Skeletal muscle tissue (tissue), 4 donors: ENCODE measurements around the gene SEMA4C. TPM values are rescaled to one million over a fixed set of nuclear protein-coding genes. Genes with fewer than 3 reads are reported as not detected.

ENCODE experiments used
- H3K27ac ChIP-seq: one replicate; pipeline ENCODE4 v1.7.0; 2013; ENCODE audit warnings: mild to moderate bottlenecking, low read depth, low read length, inconsistent platforms
- H3K27me3 ChIP-seq, 3 donors: one replicate each; pipeline ENCODE4 v1.7.0; 2013; ENCODE audit warnings: low read length in 3 of 3; ENCODE audit not compliant: control insufficient read depth in 3 of 3, insufficient read depth in 3 of 3
- H3K36me3 ChIP-seq, 3 donors: one replicate each; pipeline ENCODE4 v1.7.0; 2013; ENCODE audit warnings: low read length in 3 of 3; ENCODE audit not compliant: control insufficient read depth in 3 of 3, insufficient read depth in 3 of 3
- H3K4me1 ChIP-seq, 3 donors: one replicate each; pipeline ENCODE4 v1.7.0; 2013; ENCODE audit warnings: low read length in 3 of 3, mild to moderate bottlenecking in 3 of 3; ENCODE audit not compliant: control insufficient read depth in 3 of 3, insufficient read depth in 3 of 3
- H3K4me3 ChIP-seq, 3 donors: one replicate each; pipeline ENCODE4 v1.7.0; 2013; ENCODE audit warnings: low read length in 3 of 3
- H3K9ac ChIP-seq, 3 donors: one replicate each; pipeline ENCODE4 v1.7.0; 2013; ENCODE audit warnings: low read length in 3 of 3, mild to moderate bottlenecking in 3 of 3, moderate library complexity in 2 of 3, low read depth in 1 of 3
- H3K9me3 ChIP-seq, 3 donors: one replicate each; pipeline ENCODE4 v1.7.0; 2013; ENCODE audit warnings: low read length in 3 of 3; ENCODE audit not compliant: control insufficient read depth in 3 of 3
- total RNA-seq: library from RNA; depleted of rRNA; stranded (reverse); fragments of >200 nt; gene quantifications from one replicate; pipeline ENCODE4 v1.2.3, GENCODE V29; 2014
- donor health status: Osteomylitis.

The SEMA4C gene, protein sequence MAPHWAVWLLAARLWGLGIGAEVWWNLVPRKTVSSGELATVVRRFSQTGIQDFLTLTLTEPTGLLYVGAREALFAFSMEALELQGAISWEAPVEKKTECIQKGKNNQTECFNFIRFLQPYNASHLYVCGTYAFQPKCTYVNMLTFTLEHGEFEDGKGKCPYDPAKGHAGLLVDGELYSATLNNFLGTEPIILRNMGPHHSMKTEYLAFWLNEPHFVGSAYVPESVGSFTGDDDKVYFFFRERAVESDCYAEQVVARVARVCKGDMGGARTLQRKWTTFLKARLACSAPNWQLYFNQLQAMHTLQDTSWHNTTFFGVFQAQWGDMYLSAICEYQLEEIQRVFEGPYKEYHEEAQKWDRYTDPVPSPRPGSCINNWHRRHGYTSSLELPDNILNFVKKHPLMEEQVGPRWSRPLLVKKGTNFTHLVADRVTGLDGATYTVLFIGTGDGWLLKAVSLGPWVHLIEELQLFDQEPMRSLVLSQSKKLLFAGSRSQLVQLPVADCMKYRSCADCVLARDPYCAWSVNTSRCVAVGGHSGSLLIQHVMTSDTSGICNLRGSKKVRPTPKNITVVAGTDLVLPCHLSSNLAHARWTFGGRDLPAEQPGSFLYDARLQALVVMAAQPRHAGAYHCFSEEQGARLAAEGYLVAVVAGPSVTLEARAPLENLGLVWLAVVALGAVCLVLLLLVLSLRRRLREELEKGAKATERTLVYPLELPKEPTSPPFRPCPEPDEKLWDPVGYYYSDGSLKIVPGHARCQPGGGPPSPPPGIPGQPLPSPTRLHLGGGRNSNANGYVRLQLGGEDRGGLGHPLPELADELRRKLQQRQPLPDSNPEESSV
- 29.7 TPM for total RNA-seq

DNA sequence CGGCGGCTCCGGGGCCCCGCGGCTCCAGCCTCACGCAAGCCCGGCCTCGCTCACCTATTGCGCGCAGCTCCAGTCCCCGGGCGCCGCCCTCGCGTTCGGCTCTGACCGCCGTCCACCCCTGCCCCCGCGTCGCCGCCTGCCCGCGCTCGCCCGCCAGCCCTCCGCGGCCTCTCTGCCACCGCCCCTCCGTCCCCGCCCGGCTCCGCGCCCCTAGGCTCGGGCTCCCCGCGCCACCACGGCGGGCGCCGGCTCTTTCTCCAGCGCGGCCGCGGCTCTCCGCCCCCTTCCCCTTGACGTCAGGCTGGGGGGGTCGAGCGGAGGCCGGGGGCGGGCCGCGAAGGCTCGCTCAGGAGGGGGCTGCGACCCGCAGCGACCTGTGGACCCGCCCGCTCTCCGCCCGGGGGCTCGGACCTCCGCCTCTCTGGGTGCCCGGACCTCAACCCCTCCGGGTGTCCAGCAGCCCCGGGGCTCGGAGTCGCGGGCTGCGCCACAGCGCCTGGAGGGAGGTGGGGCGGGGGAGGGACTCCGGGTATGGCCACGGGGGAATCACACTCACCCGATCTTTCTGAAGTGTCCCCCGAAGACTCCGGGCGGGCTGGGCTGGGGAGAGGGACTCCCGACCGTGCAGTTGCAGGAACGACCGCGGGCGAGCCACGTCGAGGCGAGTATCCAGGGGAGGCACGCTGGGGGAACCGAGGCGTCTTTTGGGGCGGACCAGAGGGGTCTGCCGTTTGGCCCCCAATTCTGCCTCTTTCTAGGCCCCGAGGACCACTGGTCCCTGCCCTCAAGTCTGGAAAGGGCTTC, at the start of gene SEMA4C:
Gene SEMA4C, minus strand, starts transcription at position 259 of the 804 bp plus-strand sequence. CDS start 2,194 bp downstream, outside the sequence.
- H3K9ac ChIP-seq: peak within 1 kb of the TSS; percentile 80 to 83 (median 83)
- H3K27me3 ChIP-seq: no peaks in the 10 kb centered on the region
- H3K9me3 ChIP-seq: no peaks in the 10 kb centered on the region
- H3K4me1 ChIP-seq: peaks cover 47 to 52% (median 48%) of the 10 kb centered on the region in 3 donors
- peaks cover 16 to 20% (median 18%) of the 10 kb centered on the region in 3 donors for H3K36me3 ChIP-seq
- peak within 1 kb of the TSS; percentile 89 for H3K27ac ChIP-seq
- peak within 1 kb of the TSS; percentile 71 to 80 (median 71) for H3K4me3 ChIP-seq

DNA sequence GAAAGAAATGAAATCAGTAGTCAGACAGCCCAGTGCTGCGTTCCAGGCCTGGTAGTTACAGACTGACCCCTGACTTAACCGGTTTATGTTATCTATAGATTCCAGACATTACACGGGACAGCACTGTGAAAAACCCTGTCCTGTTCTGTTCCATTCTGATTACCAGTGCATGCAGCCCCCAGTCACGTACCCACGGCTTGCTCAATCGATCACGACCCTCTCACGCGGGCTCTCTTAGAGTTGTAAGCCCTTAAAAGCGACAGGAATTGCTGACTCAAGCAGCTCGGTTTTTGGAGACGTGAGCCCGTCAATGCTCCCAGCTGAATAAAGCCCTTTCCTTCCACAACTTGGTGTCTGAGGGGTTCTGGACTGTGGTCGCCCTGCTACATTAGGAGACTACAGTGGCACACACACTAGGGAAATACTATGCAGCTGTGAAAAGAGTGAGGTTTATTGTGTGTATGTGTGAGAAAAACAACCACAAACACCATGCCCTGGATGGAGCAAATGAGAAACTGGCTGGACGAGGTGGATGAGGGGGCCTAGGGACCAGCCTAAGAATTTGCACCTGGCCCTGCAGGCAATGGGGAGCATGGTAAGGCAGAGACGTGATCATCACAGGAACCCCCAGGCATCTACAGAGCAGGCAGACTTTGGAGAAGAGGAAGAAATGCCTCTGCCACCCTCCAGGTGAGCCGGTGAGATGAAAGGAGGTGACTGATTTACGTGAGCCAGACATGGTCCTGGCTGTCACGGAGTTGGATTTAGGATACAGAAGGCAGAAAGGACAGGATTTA, 49.1 kb upstream of the SEMA4C start:
- no peaks in the 10 kb centered on the region for H3K27me3 ChIP-seq
- no peaks in the 10 kb centered on the region for H3K36me3 ChIP-seq
- H3K4me1 ChIP-seq: peaks cover 7 to 9% (median 8%) of the 10 kb centered on the region in 3 donors
- H3K9me3 ChIP-seq: peaks cover 0 to 8% (median 2%) of the 10 kb centered on the region in 3 donors
- H3K4me3 ChIP-seq: no peak overlapping the region
- H3K9ac ChIP-seq: no peak overlapping the region
- no peak overlapping the region for H3K27ac ChIP-seq

DNA sequence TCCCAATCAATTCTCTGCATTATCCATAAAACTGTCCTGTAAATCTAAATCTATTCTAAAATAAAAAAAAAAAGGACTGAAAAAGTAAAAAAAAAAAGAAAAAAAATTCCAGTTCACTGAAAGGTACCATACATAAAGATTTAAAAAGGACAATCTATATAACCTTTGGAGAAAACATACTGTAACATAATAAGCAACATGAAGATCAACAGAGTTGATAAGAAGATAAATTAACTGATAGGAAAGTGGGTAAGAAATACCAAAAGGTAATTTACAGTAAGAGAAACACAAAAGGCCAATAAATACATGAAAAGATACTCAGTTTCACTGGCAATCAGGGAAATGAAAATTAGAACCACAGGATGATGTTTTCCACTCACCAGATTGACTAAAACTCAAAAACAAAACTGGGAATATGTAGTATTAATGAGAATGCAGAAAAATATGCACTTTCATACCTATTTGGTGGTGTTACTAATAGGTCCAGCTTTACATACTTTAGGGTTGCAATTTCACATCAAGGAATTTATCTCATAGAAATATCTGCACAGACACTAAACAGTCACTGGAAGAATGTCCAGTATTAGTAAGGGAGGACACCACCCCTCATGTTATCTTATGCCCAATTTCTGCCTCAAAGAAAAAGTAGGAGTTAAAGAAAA, 48.3 kb upstream of the SEMA4C start:
- no peaks in the 10 kb centered on the region for H3K27me3 ChIP-seq
- H3K4me3 ChIP-seq: no peak overlapping the region
- no peak overlapping the region for H3K9ac ChIP-seq
- peaks cover 0 to 8% (median 2%) of the 10 kb centered on the region in 3 donors for H3K9me3 ChIP-seq
- H3K36me3 ChIP-seq: no peaks in the 10 kb centered on the region
- H3K4me1 ChIP-seq: peaks cover 9 to 15% (median 11%) of the 10 kb centered on the region in 3 donors
- H3K27ac ChIP-seq: no peak overlapping the region

DNA sequence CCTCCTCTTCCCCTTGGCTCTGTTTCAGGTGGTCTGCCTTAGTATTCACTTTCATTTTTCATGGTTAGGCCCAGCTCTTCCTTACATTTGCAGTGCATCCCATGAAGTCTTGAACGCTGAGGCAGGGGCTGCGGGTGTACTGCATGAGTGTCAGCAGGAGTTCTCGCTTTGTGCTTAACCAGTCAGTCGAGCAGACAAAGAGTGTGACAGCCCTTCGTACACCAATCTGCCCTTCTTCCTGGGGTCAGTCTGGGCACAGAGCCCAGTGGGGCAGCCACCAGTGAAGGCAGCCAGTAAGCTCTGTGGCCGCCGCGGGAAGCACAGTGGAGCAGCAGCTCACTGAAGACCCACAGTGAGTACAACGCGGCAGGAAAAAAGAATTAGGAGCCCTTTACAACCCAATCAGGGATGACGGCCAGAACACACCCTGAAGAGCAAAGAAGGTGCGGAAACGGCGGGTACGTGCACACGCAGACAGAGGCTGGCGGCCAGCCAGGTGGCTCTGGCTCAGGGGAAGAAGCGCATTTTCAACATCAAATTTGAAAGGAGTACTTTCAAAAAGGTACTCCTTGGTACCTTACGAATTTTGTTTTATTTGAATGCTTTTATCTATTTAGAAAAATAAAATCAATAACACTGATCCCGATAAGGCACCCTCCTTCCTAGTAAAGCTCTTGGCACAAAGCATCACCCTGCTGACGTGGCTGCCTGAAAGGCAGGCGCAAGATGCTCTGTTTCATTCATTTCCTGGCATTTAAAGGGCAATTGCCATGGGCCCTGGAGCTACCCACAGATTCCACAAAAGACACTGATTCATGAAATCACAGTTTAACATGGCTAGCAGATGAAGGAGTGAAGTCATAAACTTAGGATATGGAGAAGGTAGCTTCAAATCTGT, 47.0 kb upstream of the SEMA4C start:
- H3K36me3 ChIP-seq: no peaks in the 10 kb centered on the region
- peak overlapping the region in 2 of 3 donors; percentile 9 to 23 for H3K4me3 ChIP-seq
- H3K4me1 ChIP-seq: peaks cover 9 to 19% (median 16%) of the 10 kb centered on the region in 3 donors

DNA sequence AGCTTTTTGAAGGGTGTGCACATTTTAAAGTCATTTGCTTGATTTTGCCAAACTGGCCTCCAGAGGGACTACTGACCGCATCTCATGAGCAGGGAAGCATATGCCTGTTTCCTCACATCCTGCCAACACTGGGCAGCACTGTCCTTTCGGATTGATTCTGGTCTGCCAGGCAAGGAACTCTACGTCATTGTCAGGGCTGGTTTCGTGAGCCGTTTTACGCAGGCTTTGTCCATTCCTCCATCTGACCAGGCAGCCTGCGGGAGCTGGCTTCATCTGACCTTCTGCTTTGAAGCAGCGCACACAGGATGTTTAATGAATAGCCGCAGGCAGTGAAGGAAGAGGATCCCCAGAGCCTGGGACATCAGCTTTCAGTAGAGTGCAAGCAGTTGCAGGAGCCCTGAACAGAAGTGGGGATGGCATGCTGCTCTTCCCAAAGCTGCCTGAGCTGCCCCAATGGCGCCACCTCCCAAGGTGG, 46.3 kb upstream of the SEMA4C start:
- H3K4me3 ChIP-seq: peak overlapping the region in 2 of 3 donors; percentile 9 to 23

More for the DNA sequence above, 47.0 kb upstream of the SEMA4C start:
- no peaks in the 10 kb centered on the region for H3K27me3 ChIP-seq
- H3K9me3 ChIP-seq: peaks cover 0 to 8% (median 2%) of the 10 kb centered on the region in 3 donors
- no peak overlapping the region for H3K27ac ChIP-seq
- H3K9ac ChIP-seq: no peak overlapping the region

DNA sequence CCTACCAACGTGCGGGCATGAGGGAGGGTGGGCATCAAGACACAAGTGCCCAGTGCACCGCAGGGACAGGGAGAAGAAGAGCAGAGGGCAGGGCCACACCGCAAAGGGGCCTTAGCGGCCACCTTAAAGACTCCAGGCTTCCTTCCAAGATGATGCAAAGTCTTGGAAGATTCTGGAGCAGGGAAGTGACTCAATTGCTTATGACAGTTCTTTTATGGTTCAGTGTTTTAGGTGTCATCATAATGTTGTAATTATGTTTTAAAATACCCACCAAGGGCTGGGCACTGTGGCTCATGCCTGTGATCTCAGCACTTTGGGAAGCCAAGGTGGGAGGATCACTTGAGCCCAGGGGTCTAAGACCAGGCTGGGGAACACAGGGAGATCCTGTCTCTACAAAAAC, 44.5 kb upstream of the SEMA4C start:
- H3K9ac ChIP-seq: no peak overlapping the region
- H3K4me1 ChIP-seq: peaks cover 9 to 19% (median 16%) of the 10 kb centered on the region in 3 donors
- H3K27me3 ChIP-seq: no peaks in the 10 kb centered on the region
- no peaks in the 10 kb centered on the region for H3K36me3 ChIP-seq
- no peak overlapping the region for H3K4me3 ChIP-seq
- peaks cover 0 to 8% (median 2%) of the 10 kb centered on the region in 3 donors for H3K9me3 ChIP-seq
- no peak overlapping the region for H3K27ac ChIP-seq

More for the DNA sequence above, 46.3 kb upstream of the SEMA4C start:
- Histone ChIP-seq H3K27ac (no peak overlapping the region), H3K9ac (no peak overlapping the region), H3K36me3 (no peaks in the 10 kb centered on the region), H3K9me3 (peaks cover 0 to 8% (median 2%) of the 10 kb centered on the region in 3 donors), H3K4me1 (peaks cover 9 to 19% (median 16%) of the 10 kb centered on the region in 3 donors), H3K27me3 (no peaks in the 10 kb centered on the region)

DNA sequence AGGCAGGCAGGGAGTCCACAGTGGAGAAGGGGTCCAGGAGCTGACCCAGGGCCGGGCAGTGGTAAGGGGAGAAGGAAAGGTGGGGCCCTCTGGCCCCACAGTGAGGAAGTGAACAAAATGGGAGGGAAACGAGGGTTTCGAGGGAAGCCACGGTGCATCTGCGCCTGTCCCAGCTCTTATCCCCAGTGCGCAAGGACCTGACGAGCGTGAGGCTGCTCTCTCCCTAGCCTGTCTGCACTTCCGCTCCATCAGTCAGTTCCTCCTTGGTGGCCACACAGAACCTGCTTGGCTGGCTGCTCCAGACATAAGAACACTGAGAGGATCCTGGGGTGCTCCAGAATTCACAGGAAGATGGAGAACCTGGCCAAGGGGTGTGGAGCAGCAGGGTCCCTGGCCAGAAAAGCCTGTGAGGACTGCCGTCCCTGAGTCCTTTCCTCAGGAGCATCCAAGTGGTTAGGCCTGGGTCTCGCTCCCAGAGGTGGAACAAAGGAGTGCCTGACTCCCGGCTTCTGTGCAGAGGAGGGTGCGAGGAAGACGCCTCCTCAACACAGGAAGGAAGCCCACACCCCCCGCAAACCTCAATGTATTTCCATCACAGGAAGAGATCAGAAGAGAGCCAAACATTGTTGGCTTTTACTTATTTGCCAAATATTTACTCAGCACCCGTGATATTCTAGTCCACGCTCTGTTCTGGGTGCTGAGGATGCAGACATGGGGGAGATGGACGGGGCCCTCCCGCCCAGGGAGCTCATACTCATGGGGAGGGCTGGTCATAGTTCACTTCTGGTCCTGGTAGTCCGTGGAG, 43.7 kb upstream of the SEMA4C start:
- Histone ChIP-seq H3K27me3 (no peaks in the 10 kb centered on the region), H3K4me1 (peaks cover 9 to 19% (median 16%) of the 10 kb centered on the region in 3 donors), H3K4me3 (no peak overlapping the region), H3K27ac (no peak overlapping the region), H3K9me3 (peaks cover 0 to 8% (median 2%) of the 10 kb centered on the region in 3 donors), H3K36me3 (no peaks in the 10 kb centered on the region), H3K9ac (no peak overlapping the region)
